ENCODE data around the gene CDK1. TPM values are rescaled to one million over a fixed set of nuclear protein-coding genes. Genes with fewer than 3 reads are reported as not detected.

Gene CDK1
- total and polyA plus RNA-seq, 2 of the 8 experiments (the other 6 are each of a cell fraction or from before 2014, with no cell fraction given), result 29.4 to 111 TPM

GRCh38 chr10:60729106-60729505 lies 49.2 kb upstream of the CDK1 start:
- Histone ChIP-seq H2AFZ (ENCODE audit: low read length) (no peak overlapping the region), H3K56ac (replicated peaks; ENCODE audit: insufficient read length, low read depth, low read length) (no peak overlapping the region), H3K79me2 (ENCODE audit: control insufficient read depth in 1 of 2, insufficient read depth in 2 of 2, low read length in 2 of 2) (peaks cover 0 to 40% of the 10 kb centered on the region in 2 experiments; a peak in 2 of 4 replicates), H3K23ac (ENCODE audit: insufficient read length) (no peak overlapping the region), H4K20me1 (replicated peaks in 1 of 2; ENCODE audit: control insufficient read depth in 1 of 2, insufficient read depth in 2 of 2, low read length in 2 of 2) (no peaks in the 10 kb centered on the region), H3K18ac (ENCODE audit: extremely low read depth, low read length) (no peak overlapping the region), H2BK120ac (replicated peaks; ENCODE audit: low read depth, low read length) (no peak overlapping the region), H2BK12ac (ENCODE audit: low read depth, low read length) (no peak overlapping the region), H3K4me3 (ENCODE audit: extremely low read depth in 1 of 4, insufficient read depth in 2 of 4, low read depth in 3 of 4, low read length in 4 of 4) (no peak overlapping the region), H2BK15ac (ENCODE audit: low read length) (no peak overlapping the region), H3K14ac (ENCODE audit: insufficient read length) (no peak overlapping the region), H3K27ac (ENCODE audit: low read depth, low read length) (no peak overlapping the region), H4K8ac (ENCODE audit: extremely low read depth, insufficient read depth, low read length) (no peak overlapping the region), H3K23me2 (ENCODE audit: low read depth, low read length) (peaks cover 9% of the 10 kb centered on the region), H3K9me3 (ENCODE audit: insufficient read depth in 2 of 2, low read depth in 1 of 2, low read length in 1 of 2) (no peaks in the 10 kb centered on the region), H2AK5ac (ENCODE audit: low read depth, low read length) (no peak overlapping the region), H3K79me1 (ENCODE audit: low read depth, low read length) (no peaks in the 10 kb centered on the region; the same call in 1 of the 2 replicates), H4K5ac (ENCODE audit: insufficient read length, low read depth, low read length) (no peak overlapping the region), H4K91ac (replicated peaks; ENCODE audit: insufficient read length, low read length) (no peak overlapping the region), H3K4me2 (ENCODE audit: insufficient read depth in 1 of 2, low read depth in 2 of 2, low read length in 2 of 2) (no peak overlapping the region), H3K27me3 (replicated peaks in 1 of 4; ENCODE audit: control insufficient read depth in 3 of 4, extremely low read depth in 1 of 4, insufficient read depth in 3 of 4, low read length in 3 of 4) (no peaks in the 10 kb centered on the region), H3K4ac (replicated peaks; ENCODE audit: insufficient read length, low read depth, low read length) (no peak overlapping the region), H3K36me3 (ENCODE audit: control insufficient read depth in 2 of 4, insufficient read depth in 4 of 4, low read length in 3 of 4) (no peaks in the 10 kb centered on the region), H3K4me1 (replicated peaks in 1 of 4; ENCODE audit: control insufficient read depth in 3 of 4, insufficient read depth in 4 of 4, low read length in 3 of 4) (peaks cover 0 to 8% (median 5%) of the 10 kb centered on the region in 4 experiments; a peak in 6 of 7 replicates), H2BK20ac (ENCODE audit: low read length) (no peak overlapping the region), H3K9ac (replicated peaks in 1 of 4; ENCODE audit: extremely low read depth in 1 of 4, low read depth in 3 of 4, low read length in 3 of 4) (no peak overlapping the region), H2BK5ac (ENCODE audit: low read depth, low read length) (no peak overlapping the region)
- TF ChIP-seq CEBPB (IDR thresholded peaks at IDR 0.05; ENCODE audit: low read depth, low read length) (no peak), HDAC6 (IDR thresholded peaks at IDR 0.05; ENCODE audit: low read depth, low read length) (no peak), RXRA (IDR thresholded peaks at IDR 0.05; ENCODE audit: insufficient read depth, low read depth, low read length) (no peak), GABPA (IDR thresholded peaks at IDR 0.05; ENCODE audit: borderline replicate concordance, insufficient read depth, low read length) (no peak), SRF (IDR thresholded peaks at IDR 0.05; ENCODE audit: low read depth, low read length) (no peak), CBX5 (IDR thresholded peaks at IDR 0.05; ENCODE audit: low read depth, low read length) (no peak), RFX5 (IDR thresholded peaks at IDR 0.05; ENCODE audit: borderline replicate concordance, low read depth, low read length) (no peak), POU5F1 (IDR thresholded peaks at IDR 0.05; ENCODE audit: low read depth, low read length) (no peak), FOSL1 (IDR thresholded peaks at IDR 0.05; ENCODE audit: insufficient read depth, low read depth, low read length) (no peak), SIRT6 (IDR thresholded peaks at IDR 0.05; ENCODE audit: low read length) (no peak), TEAD4 (IDR thresholded peaks at IDR 0.05; ENCODE audit: low read depth, low read length) (no peak), RAD21 (IDR thresholded peaks at IDR 0.05 in 1 of 2, conservative IDR thresholded peaks at IDR 0.05 in 1 of 2; ENCODE audit: low read depth in 2 of 2, low read length in 2 of 2) (no peak)
- POLR2A ChIA-PET (ENCODE audit: partially characterized antibody), result interaction anchor here (0.7 kb wide), 1 partner anchor 17 kb away, joined by 3 read pairs; no protein-coding TSS in a partner anchor
- DNase-seq (ENCODE audit: low read depth in 1 of 2, low spot score in 2 of 2), result no peak
- CTCF ChIA-PET (ENCODE audit: partially characterized antibody), result interaction anchor here (0.9 to 1.2 kb wide), 3 partner anchors 9 to 47 kb away, joined by 3 to 4 read pairs (median 3); no protein-coding TSS in a partner anchor
- FAIRE-seq, result no peak

Measured in H1 (cell line).